Natural killer cell (primary cell): Measurements from ENCODE around the gene SAC3D1. TPM values are rescaled to one million over a fixed set of nuclear protein-coding genes. Genes with fewer than 3 reads are reported as not detected.

Source experiments
- ATAC-seq, 3 donors: fragments of 150-1000 bp in 2 of 3; fragments of 200-7000 bp in 1 of 3; cut with Tn5 transposase; 1 replicate in 1 of 3; 2 replicates in 2 of 3; pipeline ENCODE4 v1.10.0; 2021; ENCODE audit warnings: mild to moderate bottlenecking in 2 of 3, moderate library complexity in 2 of 3
- DNase-seq, 2 donors: peaks; one replicate each; pipeline versions ENCODE4 v3.0.0 to v3.0.0-alpha.2; 2013 to 2021; ENCODE audit warnings: mixed read lengths in 1 of 2
- H3K27ac ChIP-seq: one replicate; pipeline ENCODE4 v1.5.1; 2013; ENCODE audit warnings: mild to moderate bottlenecking, low read length
- H3K27me3 ChIP-seq: one replicate; pipeline ENCODE4 v1.6.1; 2013; ENCODE audit warnings: low read length; ENCODE audit not compliant: control insufficient read depth, insufficient read depth
- H3K36me3 ChIP-seq: one replicate; pipeline ENCODE4 v1.6.1; 2013; ENCODE audit warnings: low read length; ENCODE audit not compliant: control insufficient read depth, insufficient read depth
- H3K4me1 ChIP-seq: one replicate; pipeline ENCODE4 v1.6.1; 2013; ENCODE audit warnings: low read length; ENCODE audit not compliant: control insufficient read depth, insufficient read depth
- H3K4me3 ChIP-seq: one replicate; pipeline ENCODE4 v1.5.1; 2013; ENCODE audit warnings: low read length
- H3K9me3 ChIP-seq: one replicate; pipeline ENCODE4 v1.6.1; 2013; ENCODE audit warnings: low read length; ENCODE audit not compliant: control insufficient read depth, insufficient read depth
- H3K27ac Mint-ChIP-seq, 2 donors: one replicate each; pipeline ENCODE4 v1.8.0; 2022; ENCODE audit warnings: mild to moderate bottlenecking in 2 of 2, mixed read lengths in 2 of 2, moderate library complexity in 1 of 2
- H3K27me3 Mint-ChIP-seq, 2 donors: one replicate each; pipeline ENCODE4 v1.8.0; 2022; ENCODE audit warnings: low read depth in 2 of 2, mixed read lengths in 2 of 2
- H3K36me3 Mint-ChIP-seq: one replicate; pipeline ENCODE4 v1.8.0; 2022; ENCODE audit warnings: mixed read lengths
- H3K4me1 Mint-ChIP-seq, 2 donors: one replicate each; pipeline ENCODE4 v1.8.0; 2022; ENCODE audit warnings: mixed read lengths in 2 of 2
- H3K4me3 Mint-ChIP-seq: one replicate; pipeline ENCODE4 v1.8.0; 2022; ENCODE audit warnings: mild to moderate bottlenecking, moderate library complexity, mixed read lengths
- H3K9me3 Mint-ChIP-seq, 2 donors: one replicate each; pipeline ENCODE4 v1.8.0; 2022; ENCODE audit warnings: mixed read lengths in 2 of 2
- CTCF ChIP-seq: fragments of 200-600 bp; IDR thresholded peaks from one replicate; pipeline ENCODE4 v1.8.0; 2022; ENCODE audit warnings: antibody characterized with exemption
- WGBS: methylation state at CpG from one replicate; pipeline ENCODE4 v1.1.7; 2013; ENCODE audit warnings: missing lambda C conversion rate; ENCODE audit not compliant: insufficient coverage; 5-methylcytosine and 5-hydroxymethylcytosine counted together
- intact Hi-C: fragments of 100-400 bp; cut with micrococcal nuclease; formaldehyde crosslinking; loops from one replicate; pipeline ENCODE4 v1.14.2; 2022
- total RNA-seq, 4 donors: library from RNA; stranded (reverse); fragments of 120-200 nt in 1 of 4; gene quantifications; one replicate each; pipeline versions ENCODE4 v1.2.3 to v1.2.4, GENCODE V29; 2013 to 2022

Gene SAC3D1
- total RNA-seq, 3 donors from 2014 or later (not counting 1 experiment from before 2014, with no cell fraction given) = 2.0 to 3.5 (median 2.8) TPM

GRCh38 chr11:65077451-65077850 lies 36.4 kb downstream of the SAC3D1 start:
- Mint-ChIP-seq H3K27me3 (no peaks in the 10 kb centered on the region), H3K9me3 (no peaks in the 10 kb centered on the region), H3K4me1 (no peaks in the 10 kb centered on the region), H3K36me3 (no peaks in the 10 kb centered on the region), H3K27ac (peak overlapping the region in 1 of 2 donors; percentile 22), H3K4me3 (no peak overlapping the region)
- Histone ChIP-seq H3K27ac (no peak overlapping the region), H3K4me1 (no peaks in the 10 kb centered on the region), H3K36me3 (no peaks in the 10 kb centered on the region), H3K4me3 (no peak overlapping the region), H3K27me3 (no peaks in the 10 kb centered on the region), H3K9me3 (no peaks in the 10 kb centered on the region)
- intact Hi-C loops = loop anchor here (5.0 kb wide), 1 partner anchor 65 kb away; the partner anchor contains the start of gene ARL2
- DNase-seq (no peak), ATAC-seq (no peak)
- no peak for TF ChIP-seq CTCF
- 87% methylated on average over 4 of the region's 4 CpGs for WGBS

- Mint-ChIP-seq H3K4me1 (peaks cover 4 to 6% of the 10 kb centered on the region in 2 donors), H3K36me3 (no peaks in the 10 kb centered on the region), H3K27ac (peak overlapping the region; percentile 29 to 35), H3K27me3 (no peaks in the 10 kb centered on the region), H3K4me3 (no peak overlapping the region), H3K9me3 (no peaks in the 10 kb centered on the region)
- Histone ChIP-seq H3K9me3 (no peaks in the 10 kb centered on the region), H3K4me1 (no peaks in the 10 kb centered on the region), H3K27me3 (no peaks in the 10 kb centered on the region), H3K27ac (no peak overlapping the region), H3K4me3 (no peak overlapping the region), H3K36me3 (no peaks in the 10 kb centered on the region)
- intact Hi-C loops = loop anchor here (5.0 kb wide), 1 partner anchor 66 kb away; the partner anchor contains the start of gene ARL2
- 56% methylated on average over 3 of the region's 3 CpGs for WGBS
- peak; percentile 74 to 79 (median 76) for ATAC-seq
- DNase-seq = peak; percentile 32 to 86
- TF ChIP-seq CTCF = peak; percentile 40
These were observed 37.1 kb downstream of the SAC3D1 start for GRCh38 chr11:65078151-65078550.

GRCh38 chr11:65078786-65079342 lies 37.9 kb downstream of the SAC3D1 start:
- Histone ChIP-seq H3K27me3 (no peaks in the 10 kb centered on the region), H3K36me3 (no peaks in the 10 kb centered on the region), H3K4me3 (no peak overlapping the region), H3K9me3 (no peaks in the 10 kb centered on the region), H3K4me1 (peaks cover 6% of the 10 kb centered on the region), H3K27ac (no peak overlapping the region)
- Mint-ChIP-seq H3K4me3 (no peak overlapping the region), H3K9me3 (no peaks in the 10 kb centered on the region), H3K4me1 (peaks cover 11 to 13% of the 10 kb centered on the region in 2 donors), H3K36me3 (no peaks in the 10 kb centered on the region), H3K27me3 (no peaks in the 10 kb centered on the region), H3K27ac (peak overlapping the region; percentile 29 to 35)
- intact Hi-C loops = loop anchor here (5.0 kb wide), 1 partner anchor 67 kb away; the partner anchor contains the start of gene ARL2
- ATAC-seq (no peak), DNase-seq (no peak)
- WGBS = 98% methylated on average over 9 of the region's 9 CpGs
- no peak for TF ChIP-seq CTCF
